GM12864 (cell line): ENCODE results near the gene BRD1.

Experiments
- DNase-seq: peaks from one replicate; pipeline ENCODE4 v3.0.0-alpha.2; 2011; ENCODE audit warnings: low read depth
- H3K4me3 ChIP-seq: 2 replicates; pipeline ENCODE4 v1.5.1; 2011; ENCODE audit warnings: mild to moderate bottlenecking, low read depth, low read length, control low read depth
- CTCF ChIP-seq: IDR thresholded peaks from 2 replicates; pipeline ENCODE4 v1.5.1; 2011; ENCODE audit warnings: low read depth, mild to moderate bottlenecking, moderate library complexity, low read length, control low read depth, inconsistent platforms; ENCODE audit errors: missing control alignments

BRD1 gene

DNA sequence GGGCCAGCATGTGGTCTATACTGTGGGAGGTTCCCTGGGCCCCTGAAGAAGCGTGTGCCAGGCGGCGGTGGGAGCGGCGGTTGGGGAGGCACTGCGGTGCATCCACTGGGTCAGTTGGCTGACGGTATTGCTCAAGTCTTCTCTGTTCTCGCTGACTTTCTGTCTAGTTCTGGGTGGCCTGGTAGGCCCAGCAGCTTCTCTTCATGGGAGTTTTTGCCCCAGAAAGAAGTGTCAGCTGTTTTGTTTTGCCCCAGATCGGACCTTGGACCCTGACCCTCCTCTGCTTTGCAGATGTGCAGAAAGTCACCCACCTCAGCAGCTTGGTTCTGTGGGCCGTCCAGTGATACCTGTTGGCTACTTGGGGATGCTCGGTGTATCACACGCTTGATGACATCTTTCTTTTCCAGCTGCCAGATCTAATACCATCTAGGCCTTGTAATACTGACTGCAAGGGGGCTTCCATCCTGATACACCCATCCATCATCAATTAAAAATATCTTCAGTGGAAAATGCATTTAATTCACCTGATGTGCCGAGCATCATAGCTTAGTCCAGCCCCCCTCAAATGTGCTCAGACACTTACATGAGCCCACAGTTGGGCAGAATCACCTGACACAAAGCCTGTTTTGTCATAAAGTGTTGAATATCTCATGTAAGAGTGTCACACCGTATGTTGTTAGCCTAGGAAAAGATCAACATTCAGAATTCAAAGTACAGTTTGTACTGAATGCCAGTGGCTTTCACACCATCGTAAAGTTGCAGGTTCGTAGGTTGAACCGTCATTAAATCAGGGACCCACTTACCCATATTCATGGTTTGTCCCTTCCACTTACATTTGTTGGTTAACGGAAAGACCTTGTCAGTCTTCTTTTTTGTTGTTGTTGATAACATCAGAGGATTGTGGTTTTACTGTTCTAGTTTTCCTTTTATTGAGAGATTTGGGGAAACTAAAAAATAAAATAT, 39.9 kb upstream of the BRD1 start:
- no peak overlapping the region for H3K4me3 ChIP-seq
- DNase-seq = no peak
- no peak for TF ChIP-seq CTCF

DNA sequence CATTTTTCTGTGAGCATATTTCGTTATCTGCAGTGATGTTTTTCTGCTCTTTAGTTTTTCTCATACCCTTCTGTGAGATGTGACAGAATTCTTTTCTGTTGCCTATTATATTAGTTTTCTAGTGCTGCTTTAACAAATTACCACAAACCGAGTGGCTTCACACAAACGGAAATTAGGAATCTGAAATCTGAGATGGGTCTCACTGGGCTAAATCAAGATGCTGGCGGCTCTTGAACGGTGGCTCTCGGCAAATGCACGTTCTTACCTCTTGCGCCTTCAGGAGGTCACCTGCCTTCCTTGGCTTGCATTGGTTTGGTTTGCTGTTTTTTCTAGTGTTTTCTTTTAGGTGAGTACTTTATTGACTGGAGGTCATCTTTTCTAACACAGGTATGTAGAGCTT, 39.0 kb upstream of the BRD1 start:
- no peak overlapping the region for H3K4me3 ChIP-seq

DNA sequence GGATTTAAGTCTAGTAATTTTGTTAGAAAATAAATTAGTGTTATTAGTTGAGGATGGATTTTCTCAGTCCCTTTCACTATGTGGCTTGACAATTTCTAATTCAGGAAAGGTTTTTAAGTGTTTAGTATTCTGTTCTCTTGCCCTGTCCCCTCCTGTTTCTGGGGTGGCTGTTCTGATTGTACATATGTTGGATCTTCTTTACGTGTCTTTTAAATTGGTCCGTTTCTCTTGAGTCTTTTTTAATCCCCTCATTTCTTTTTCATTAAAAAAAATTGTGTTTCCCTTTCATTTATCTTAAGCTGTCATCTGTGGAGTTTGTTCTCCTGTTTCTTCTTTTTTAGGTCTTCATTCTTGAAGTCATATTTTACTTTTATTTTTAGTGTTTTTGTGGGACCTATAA, 38.5 kb upstream of the BRD1 start:
- no peak for TF ChIP-seq CTCF
- H3K4me3 ChIP-seq = no peak overlapping the region
- no peak for DNase-seq

More for the DNA sequence above, 39.0 kb upstream of the BRD1 start:
- no peak for TF ChIP-seq CTCF
- no peak for DNase-seq

GRCh38 chr22:49865156-49865555, 37.5 kb upstream of the BRD1 start:
- no peak overlapping the region for H3K4me3 ChIP-seq
- no peak for DNase-seq
- no peak for TF ChIP-seq CTCF

DNA sequence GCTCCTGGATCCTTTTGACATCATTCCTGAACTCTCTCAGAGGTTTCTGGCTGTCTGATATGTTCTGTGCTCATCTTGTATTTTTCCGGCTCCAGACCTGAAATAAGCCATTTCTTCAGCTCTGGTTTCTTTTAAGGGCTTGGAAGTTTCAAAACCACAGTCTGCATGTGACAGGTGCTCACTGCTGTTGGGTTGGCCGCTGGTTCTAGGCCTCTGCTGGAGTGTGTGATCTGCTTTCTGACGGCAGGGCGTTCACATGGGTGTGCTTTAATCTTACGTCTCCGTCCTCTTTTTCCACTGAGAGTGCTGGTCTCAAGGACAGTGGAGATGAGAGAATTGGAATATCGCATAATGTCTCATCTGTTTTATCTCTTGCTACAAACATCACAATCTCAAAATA, 36.3 kb upstream of the BRD1 start:
- no peak for TF ChIP-seq CTCF
- no peak for DNase-seq
- H3K4me3 ChIP-seq = no peak overlapping the region

- no peak for DNase-seq
- no peak for TF ChIP-seq CTCF
- H3K4me3 ChIP-seq = no peak overlapping the region
Observed at GRCh38 chr22:49862496-49862776, 34.8 kb upstream of the BRD1 start.
